GM19240 (cell line): ENCODE results near the gene HIVEP3.

Source experiments
- DNase-seq: peaks from one replicate; pipeline ENCODE4 v3.0.0; 2011; ENCODE audit warnings: low spot score; ENCODE audit not compliant: insufficient read length

Gene HIVEP3

DNA sequence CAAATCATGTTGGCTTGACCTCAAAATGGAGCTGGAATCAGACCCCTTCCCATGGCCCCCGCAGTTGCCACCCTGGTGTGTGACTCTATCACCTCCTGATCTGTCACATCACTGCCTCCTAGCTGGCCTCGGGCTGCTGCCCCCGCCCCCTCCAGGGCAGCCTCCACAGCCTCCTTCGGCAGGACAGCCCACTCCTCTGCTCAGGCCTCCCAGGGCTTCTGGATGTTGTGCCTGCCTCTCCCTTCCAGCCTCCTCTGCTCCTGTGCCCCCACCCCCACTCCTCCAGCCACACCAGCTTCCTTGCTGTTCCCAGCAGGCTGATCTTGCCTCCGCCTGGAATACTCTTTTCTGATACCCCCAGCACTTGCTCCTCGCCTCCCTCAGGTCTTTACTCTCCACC is 299.9 kb downstream of the HIVEP3 start:
- no peak for DNase-seq

DNA sequence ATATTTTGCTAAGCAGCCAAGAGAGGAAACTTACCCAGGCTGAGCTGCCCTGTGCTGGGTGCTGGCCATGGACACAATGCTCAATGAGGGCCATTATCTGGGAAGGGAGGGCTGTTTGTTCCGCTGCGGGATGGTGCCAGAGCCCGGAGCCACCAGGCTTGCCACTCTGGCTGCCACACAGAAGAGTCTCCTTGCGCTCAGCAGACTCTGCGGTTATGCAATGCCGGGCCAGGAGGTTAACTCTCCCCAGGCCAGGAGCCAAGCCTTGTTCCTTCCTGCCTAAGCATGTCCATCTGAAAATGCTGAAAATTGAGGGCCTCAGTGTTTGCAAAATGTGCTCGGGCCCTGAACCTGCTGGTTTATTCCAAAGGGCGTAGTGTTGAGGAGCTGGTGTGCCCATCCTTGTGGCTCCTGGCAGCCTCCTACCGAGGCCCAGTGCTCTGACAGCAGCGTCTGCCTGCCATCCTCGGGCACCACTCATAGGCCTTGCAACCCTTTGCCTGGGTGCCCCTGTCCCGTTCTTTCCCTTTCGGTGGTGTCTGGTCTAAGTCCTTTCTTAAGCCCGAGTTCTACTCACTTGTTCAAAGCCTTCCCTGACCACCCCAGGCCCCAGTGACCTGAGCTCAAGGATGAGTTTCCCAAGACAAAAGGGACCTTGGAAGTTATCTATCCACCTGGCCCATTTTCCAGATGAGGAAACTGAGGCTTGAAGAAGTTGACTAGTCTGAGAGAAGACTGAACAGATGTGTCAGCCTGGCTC is 300.5 kb downstream of the HIVEP3 start:
- no peak for DNase-seq

DNA sequence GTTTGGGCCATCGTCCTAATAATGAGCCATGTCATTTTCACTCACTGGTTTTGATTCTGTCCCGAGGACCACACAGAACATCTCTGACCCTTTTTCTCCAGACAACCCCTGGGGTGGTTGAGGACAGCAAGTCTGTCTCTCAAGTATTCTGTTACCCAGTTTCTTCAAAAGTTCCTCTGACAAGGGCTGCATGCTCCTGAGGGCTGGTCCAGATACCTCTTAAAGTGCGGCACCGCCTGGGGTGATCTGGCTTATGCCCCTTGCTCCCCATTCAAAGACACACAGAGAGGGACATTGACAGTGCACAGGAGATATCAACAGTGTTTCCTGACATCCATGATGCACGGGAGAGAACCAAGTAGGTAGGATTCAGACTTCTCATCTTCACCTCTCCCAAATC is 301.4 kb downstream of the HIVEP3 start:
- DNase-seq = no peak

DNA sequence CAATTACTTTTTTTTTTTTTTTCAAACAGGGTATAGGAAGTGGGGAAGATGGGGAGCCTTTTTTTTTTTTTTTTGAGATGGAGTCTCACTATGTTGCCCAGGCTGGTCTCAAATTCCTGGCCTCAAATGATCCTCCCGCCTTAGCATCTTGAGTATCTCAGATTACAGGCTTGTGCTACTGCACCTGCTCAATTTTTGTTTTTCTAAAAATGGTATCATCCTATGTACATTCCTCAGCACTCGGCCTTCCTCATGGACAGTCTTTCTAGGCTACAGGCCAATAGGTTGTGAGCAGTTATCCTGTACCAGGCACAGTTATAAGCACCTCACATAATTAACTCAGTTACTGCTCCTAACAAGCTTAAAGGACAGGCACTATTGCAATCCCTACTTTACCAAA is 302.2 kb downstream of the HIVEP3 start:
- no peak for DNase-seq

DNA sequence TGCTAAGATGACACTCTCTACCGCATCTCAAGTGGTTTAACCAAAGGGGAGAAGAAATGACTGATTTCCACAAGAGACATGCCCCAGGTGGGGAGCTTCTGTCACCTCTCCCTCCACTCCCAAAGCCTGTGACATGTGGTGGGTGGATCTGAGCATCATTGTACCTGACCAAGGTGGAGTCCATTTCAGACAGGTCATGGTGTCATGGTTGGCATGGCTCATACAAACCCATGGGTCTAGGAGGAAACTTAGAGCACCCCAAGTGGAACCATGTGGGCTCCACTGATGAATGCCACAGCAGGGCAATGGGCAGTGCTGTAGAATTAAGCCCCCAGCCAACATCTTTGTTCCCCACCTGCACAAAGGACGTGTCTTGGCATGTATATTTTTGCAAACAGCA is 302.7 kb downstream of the HIVEP3 start:
- no peak for DNase-seq

DNA sequence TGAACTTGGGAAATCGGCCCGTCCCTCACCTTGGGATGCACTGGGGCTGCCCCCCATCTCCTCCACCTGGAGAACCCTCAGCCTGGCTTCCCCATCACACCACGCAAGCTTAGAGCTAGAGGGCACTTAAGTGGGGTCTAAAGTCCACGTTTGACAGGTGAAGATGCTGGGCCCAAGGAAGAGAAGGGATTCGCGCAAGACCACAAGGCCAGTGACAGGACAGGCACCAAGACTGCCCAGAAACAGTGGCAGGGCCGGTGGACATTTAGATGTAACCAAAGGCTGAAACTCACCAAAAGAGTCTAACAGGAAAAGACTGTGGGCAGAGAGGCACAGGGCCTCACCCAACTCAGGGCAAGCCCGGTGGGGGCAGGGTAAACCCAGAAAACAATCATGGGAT is 303.4 kb downstream of the HIVEP3 start:
- no peak for DNase-seq

DNA sequence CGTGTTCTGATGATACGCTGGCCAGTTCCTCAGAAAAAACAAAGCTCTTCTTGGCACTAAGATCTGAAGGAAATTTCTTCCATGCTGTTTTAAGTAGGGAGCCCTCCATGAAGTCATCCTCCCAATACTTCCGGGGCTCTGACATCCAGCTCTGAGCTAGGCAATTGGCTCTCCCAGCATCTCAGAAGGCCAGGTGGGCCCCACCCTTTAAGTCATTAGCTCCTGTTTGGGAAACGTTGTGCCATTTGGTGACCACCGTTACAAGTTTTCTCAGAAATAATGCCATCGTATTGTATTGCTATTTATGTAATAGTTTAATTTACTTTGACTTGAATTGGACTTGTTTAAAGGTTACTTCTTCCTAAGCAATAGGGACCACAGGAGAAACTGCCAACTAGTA is 303.9 kb downstream of the HIVEP3 start:
- no peak for DNase-seq

DNA sequence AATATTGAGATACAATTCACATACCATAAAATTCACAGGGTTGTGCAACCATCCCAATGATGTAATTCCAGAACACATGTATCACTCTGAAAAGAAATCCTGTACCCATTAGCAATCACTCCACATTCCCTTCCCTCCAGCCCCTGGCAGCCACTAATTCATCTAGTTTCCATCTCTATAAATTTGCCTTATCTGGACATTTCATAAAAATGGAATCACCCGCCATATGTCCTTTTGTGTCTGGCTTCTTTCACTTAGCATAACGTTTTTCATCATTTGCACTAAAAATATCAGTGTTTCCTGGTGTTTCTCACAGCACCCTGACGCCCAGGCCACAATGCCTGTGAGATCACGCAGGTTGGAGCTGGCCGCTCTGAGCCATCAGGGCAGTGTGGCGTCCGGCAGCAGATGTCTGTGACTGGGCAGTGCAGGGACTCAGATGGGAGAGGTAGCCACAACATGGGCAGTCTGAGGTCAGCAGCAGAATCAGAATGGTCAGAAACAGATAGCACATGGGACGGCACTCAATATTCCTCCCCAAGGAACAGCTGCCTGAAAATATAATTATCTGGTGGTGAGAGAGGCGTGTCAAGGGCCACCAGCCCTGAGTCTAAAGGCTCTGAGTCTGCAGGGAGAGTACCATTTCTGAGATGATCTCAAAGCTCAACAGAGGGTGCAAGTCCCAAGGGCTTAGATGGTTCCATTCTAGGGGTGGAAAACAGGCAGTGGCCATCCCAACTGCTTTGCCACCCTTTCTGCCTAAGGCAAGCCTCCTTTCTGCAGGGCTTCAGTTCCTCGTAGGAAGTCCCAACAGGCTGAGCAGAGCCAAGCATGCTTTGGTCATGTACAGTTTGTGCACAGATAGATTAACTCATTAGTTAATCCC is 304.8 kb downstream of the HIVEP3 start:
- no peak for DNase-seq

DNA sequence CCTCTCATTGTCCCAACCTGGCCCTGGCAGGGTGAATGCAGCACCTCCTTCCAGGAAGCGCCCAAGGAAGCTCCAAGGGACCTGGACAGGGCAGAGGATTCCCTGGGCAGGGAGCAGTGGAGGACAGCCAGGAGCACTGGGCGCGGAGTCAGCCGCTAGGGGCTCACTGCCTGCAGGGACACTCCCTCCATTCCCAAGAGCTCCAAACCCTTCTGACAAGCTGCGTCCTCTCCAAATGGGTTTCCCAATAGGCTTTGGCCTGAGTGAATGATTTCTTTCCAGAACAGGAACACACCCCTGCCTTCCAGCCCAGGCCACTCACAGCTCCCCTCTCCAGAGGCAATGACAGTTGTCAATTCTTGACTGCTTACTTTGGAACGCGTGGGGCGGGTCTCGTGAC is 305.8 kb downstream of the HIVEP3 start:
- no peak for DNase-seq

DNA sequence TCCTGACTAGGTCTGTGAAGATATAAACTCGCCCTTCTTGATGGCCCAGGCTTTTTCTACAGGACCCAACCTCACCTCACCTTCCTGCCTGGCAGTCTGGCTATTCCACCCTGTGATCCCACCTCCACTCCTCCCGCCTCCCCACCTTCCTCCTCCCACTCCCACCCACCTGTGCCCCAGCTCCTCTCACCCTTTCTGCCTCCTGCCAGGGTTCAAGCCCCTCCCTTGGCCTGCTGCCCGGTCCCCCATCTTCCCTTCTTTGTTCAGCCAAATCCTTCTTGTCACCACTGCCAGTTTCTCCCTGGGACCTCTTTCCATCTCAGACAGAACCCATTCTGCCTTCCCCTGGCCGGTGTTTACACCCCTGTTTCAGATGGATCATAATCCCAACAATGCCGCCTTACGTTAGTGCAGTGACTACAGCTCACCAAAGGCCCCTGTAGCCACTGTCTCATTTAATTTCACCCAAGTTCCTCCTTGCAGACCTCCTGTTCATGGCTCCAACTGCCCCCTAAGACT is 306.7 kb downstream of the HIVEP3 start:
- DNase-seq = no peak

DNA sequence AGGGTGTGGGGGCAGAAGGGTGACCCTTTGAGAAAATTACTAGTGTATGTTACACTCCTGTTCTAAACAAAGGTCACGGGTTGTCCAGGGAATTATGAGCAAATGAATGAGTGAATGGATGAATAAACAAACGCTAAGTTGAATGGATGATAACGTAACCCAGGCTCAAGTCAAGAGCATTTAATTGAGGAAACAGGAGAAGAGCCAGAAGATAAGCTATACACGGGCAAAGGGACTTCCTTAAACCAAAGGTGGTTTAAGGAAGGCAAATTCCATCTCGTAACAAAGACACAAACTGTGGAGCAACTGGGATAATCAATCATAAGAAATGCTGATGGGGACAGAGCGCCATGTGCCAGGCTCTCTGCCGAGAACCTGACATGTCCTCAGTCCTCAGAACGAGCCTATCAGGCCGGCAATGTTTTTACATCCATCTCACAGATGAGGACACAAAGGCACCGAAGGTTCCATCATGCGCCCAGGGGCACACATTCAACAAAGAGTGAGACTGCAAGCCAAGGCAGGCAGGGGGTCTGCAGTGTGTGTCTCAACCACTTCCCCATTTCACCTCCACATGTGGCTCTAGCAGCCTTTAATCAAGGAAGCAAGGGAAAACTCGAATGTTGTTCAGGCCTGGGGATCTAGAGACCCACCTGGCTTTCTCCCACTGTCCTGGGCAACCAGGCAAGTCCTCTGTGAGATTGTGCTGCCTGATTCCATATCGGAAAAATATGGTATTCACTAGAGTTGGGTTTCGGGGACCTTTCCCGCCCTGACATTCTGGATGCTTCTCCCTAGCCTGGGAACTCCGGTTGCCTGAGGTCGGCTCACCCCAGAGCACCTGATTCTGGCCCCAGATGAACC is 307.4 kb downstream of the HIVEP3 start:
- DNase-seq = no peak

DNA sequence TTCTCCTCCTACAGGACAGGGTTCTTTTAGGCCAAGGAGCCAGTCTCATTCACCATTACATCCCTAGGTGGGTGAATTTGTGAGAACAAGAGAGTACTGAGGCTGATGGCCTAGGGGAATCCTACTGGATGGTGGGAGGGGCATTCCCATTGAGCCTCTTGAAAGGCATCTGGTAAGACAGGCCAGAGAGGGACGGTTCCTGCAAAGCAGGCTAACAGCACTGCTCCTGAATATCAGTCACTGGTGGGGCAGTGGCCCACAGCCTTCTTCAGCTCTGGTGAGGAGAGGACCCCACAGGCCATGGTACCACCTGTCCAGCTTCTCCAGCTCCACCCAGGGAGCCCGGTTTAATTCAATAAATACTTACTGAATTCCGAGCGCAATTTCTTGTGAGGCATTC is 308.4 kb downstream of the HIVEP3 start:
- no peak for DNase-seq

DNA sequence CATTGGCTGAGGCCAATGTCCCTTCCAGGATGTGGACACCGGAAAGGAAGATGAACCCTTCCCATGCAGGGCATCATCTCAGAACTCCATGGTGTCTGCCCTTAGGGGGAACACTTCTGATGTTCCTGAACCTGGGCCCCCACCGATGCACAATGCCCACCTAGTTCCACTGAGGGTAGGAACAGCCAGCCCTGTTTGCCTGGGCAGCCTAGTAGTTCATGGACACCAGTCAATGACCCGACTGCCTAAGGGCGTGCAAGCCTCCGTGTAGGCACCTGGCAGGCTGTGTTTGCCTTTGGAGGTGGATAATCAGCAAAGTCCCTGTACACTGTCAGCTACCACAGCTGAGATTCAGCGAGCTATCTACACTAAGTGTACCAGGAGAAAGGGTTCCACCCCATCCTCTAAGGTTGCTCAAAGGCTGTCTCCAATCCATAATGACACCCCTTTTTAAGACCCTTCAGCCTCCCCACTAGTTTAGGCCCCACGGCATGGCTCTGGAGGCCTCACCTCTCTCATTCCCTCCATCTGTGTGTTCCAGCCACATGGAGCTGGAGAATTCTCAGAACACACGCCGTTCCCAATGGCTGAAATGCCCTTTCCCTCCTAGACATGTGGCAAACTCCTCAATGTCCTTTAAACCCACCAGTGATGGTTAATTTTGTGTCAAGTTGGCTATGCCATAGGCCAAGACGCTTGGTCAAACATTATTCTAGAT is 309.4 kb downstream of the HIVEP3 start:
- no peak for DNase-seq

DNA sequence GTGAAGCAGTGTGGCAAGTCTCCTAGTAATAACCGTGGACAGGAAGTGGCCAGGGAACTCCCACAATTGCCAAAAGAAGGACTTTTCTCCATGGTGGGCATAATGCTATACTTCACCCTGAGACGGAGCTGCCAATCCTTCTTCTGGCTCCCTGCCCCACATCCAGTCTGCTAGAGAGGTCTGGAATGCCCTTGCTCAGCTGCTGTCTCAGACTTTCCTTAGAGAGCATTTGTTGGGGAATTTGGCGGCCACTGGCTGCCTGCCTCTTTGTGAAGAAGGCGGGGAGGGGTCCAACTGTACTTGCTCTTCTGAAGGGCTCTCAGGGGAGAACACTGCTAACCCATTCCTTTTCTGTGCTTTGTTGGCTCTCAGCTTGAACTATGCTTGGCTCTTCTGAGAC is 310.5 kb downstream of the HIVEP3 start:
- DNase-seq = no peak

DNA sequence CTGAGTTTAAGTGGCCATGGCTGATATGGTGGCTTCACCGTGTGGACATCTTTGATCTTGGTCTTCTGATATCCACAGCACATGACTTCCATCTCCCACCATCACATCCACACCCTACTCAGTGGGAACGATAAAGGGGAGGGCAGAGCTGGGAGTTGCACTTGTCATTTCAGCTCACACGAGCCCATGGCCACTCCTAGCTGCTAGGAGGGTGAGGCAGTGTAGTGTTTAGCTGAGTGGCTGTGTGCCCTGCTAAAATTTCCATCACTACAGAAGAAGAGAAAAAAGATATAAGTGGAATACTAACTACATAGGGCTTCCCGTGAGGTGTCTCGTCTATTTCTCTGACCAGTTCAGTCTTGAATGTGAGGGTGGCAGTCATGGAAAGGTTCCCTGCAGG is 310.9 kb downstream of the HIVEP3 start:
- no peak for DNase-seq

DNA sequence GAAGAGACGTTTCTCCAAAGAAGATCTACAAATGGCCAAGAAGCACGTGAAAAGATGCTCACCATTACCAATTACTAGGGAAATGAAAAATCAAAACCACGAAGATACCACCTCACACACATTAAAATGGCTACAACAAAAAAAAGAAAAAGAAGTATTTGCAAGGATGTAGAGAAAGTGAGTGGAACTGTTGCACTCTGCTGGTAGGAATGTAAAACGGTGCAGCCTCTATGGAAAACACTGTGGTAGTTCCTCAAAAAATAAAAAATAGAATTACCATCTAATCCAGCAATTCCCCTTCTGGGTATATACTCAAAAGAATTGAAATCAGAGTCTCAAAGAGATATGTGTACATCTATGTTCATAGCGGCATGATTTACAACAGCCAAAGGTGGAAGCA is 318.8 kb downstream of the HIVEP3 start:
- no peak for DNase-seq

DNA sequence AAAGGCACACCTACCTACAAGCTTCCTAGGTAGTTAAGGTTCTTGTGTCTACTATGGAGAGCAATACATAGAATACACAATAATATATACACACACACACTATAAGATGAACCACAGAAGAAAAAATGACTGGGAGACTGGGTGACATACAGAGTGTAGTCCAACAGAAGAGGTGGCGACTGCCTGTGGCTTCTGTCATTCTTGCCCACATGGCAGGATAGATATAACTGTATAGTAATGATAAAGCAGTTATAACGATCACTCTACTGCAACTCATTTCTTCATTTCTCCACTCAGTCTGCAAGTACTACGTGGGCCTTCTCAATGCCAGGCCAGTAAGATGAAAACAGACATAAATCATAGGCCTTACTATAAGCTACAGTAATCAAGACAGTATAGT is 320.4 kb downstream of the HIVEP3 start:
- DNase-seq = no peak

DNA sequence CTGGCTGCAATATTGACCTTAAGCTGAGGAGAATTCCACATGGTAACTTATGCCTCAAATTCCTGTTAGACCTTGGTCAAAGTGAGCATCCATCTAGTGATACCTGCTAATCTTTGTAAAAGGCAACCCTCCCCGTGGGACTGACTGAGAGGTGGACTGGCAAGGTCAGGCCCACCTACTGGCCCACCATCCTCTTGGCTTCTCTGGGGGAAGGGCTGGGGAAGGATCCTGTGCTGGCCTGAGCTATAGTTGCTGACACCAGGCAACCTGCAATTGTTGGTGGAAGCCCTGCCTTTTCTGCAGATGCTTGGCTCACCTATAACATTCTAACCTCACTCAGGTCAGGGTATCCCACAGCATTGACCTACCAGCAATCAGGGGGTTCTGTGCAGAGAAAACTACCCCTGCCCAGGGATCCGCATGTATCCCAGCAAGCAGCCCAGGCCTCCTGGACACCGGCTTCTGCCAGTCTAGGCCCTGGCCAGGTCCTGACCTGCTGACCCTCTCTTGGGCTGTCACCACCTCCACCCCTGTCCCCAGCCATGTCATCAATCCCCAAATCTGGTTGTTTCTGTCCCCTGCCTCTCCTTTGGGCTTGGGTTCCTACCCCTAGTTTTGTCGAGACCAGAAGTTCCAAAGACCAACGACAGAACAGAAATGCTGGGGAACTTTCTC is 326.1 kb downstream of the HIVEP3 start:
- no peak for DNase-seq

DNA sequence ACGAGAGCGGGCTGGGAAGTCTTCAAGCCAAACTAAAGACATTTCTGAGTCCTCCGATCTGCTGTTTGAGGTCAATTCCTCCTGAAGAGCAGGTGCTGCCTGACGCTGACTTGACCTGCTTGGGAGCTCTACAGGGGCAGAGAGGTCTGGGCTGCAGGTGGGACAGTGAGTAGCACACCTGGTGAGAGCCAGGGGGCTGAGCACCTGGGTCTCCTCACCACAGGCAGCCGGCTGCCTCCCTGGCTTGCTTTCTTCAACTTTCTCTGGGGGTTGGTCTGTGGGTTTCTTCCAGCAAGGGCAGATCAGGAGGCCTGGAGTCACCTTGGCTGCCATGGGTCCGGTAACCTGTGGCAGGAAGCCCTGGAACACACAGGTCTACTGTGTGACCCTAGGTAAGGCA is 326.8 kb downstream of the HIVEP3 start:
- no peak for DNase-seq

DNA sequence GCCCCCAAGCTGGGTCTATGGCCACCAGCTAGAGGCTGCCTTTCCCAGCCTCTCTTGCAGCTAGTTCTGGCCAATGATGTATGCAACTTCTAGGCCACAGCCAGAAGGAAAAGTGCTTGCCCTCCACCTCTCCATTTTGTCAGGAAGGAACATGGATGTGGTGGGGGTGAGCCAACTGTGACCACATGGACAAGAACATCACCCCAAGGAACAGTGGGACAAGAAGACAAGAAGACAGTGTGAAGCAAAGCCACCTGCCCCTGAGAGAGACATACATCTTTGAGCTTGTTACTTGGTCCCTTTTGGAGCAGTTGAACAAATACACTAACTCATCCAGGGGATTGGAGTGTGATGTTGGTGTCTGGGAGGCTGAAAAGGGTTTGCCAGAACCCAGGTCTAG is 328.4 kb downstream of the HIVEP3 start:
- no peak for DNase-seq
